Thyroid gland (tissue), 4 donors: ENCODE measurements around the gene DOK4. TPM values are rescaled to one million over a fixed set of nuclear protein-coding genes. Genes with fewer than 3 reads are reported as not detected.

Experiments
- DNase-seq, 2 donors: peaks; one replicate each; pipeline ENCODE4 v3.0.0-alpha.2; 2019
- H3K27ac ChIP-seq, 3 donors: fragments of 200-600 bp; sonication (generic); 1 replicate in 2 of 3; 2 replicates in 1 of 3; pipeline ENCODE4 v1.5.1; 2016 to 2019; ENCODE audit warnings: mild to moderate bottlenecking in 1 of 3, moderate library complexity in 1 of 3
- H3K27me3 ChIP-seq: fragments of 200-600 bp; sonication (generic); one replicate; pipeline ENCODE4 v1.5.1; 2019
- H3K36me3 ChIP-seq, 2 donors: fragments of 200-600 bp; sonication (generic); one replicate each; pipeline ENCODE4 v1.5.1; 2016 to 2019
- H3K4me1 ChIP-seq, 2 donors: fragments of 200-600 bp; sonication (generic); one replicate each; pipeline ENCODE4 v1.5.1; 2017 to 2019
- H3K4me3 ChIP-seq, 3 donors: fragments of 200-600 bp; sonication (generic); replicated peaks in 1 of 3; 1 replicate in 2 of 3; 2 replicates in 1 of 3; pipeline ENCODE4 v1.5.1; 2016; ENCODE audit warnings: mild to moderate bottlenecking in 1 of 3
- H3K9me3 ChIP-seq: fragments of 200-600 bp; sonication (generic); one replicate; pipeline ENCODE4 v1.5.1; 2017
- POLR2A ChIP-seq, 2 donors: fragments of 450-650 bp; IDR thresholded peaks; one replicate each; pipeline ENCODE4 v1.6.1; 2017; ENCODE audit warnings: antibody characterized with exemption in 2 of 2, mild to moderate bottlenecking in 2 of 2, moderate library complexity in 1 of 2
- WGBS, 2 donors: methylation state at CpG; one replicate each; pipeline ENCODE4 v1.1.5; 2017; 5-methylcytosine and 5-hydroxymethylcytosine counted together
- intact Hi-C: fragments of 100-400 bp; cut with DNase I; formaldehyde crosslinking; loops from one replicate; pipeline ENCODE4 v1.15.1; 2023
- total RNA-seq, 4 donors: library from RNA; depleted of rRNA; stranded (reverse); fragments of >200 nt; gene quantifications; one replicate each; pipeline ENCODE4 v1.2.3, GENCODE V29; 2016
- TF ChIP-seq, protein P1 (sequence below), 6 experiments: fragments of 200-600 bp in 3 of 6; fragments of 450-650 bp in 3 of 6; sonication (generic) in 3 of 6; IDR thresholded peaks; one replicate each; pipeline ENCODE4 v1.5.1; 2016 to 2019; ENCODE audit warnings: antibody characterized with exemption in 6 of 6, mild to moderate bottlenecking in 2 of 6, inconsistent platforms in 1 of 6, moderate library complexity in 1 of 6

The DOK4 gene
- total RNA-seq, 4 donors from 2014 or later = 9.1 to 27.3 (median 13.3) TPM

DNA sequence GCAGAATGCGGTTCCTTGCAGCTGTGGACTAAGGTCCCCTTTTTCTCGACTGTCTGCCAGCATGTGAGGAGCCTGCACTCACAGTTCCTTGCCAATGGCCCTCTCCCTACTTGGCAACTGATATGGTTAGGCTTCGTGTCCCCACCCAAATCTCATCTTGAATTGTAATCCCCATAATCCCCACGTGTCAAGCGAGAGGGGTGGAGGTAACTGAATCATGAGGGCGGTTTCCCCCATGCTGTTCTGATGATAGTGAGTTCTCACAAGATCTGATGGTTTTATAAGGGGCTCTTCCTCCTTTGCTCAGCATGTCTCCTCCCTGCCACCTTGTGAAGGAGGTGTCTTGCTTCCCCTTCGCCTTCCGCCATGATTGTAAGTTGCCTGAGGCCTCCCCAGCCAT is 59.0 kb downstream of the DOK4 start:
- DNase-seq = no peak
- Histone ChIP-seq H3K36me3 (peaks cover 23 to 45% of the 10 kb centered on the region in 2 donors), H3K4me3 (no peak overlapping the region), H3K27ac (no peak overlapping the region), H3K27me3 (no peaks in the 10 kb centered on the region), H3K9me3 (no peaks in the 10 kb centered on the region), H3K4me1 (peaks cover 0 to 16% of the 10 kb centered on the region in 2 donors)
- WGBS, 2 donors = 85 to 88% methylated on average over 8 of the region's 8 CpGs
- intact Hi-C loops = no loop called here
- TF ChIP-seq, protein P1, sequence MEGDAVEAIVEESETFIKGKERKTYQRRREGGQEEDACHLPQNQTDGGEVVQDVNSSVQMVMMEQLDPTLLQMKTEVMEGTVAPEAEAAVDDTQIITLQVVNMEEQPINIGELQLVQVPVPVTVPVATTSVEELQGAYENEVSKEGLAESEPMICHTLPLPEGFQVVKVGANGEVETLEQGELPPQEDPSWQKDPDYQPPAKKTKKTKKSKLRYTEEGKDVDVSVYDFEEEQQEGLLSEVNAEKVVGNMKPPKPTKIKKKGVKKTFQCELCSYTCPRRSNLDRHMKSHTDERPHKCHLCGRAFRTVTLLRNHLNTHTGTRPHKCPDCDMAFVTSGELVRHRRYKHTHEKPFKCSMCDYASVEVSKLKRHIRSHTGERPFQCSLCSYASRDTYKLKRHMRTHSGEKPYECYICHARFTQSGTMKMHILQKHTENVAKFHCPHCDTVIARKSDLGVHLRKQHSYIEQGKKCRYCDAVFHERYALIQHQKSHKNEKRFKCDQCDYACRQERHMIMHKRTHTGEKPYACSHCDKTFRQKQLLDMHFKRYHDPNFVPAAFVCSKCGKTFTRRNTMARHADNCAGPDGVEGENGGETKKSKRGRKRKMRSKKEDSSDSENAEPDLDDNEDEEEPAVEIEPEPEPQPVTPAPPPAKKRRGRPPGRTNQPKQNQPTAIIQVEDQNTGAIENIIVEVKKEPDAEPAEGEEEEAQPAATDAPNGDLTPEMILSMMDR (IDR thresholded peaks at IDR 0.05) = no peak

DNA sequence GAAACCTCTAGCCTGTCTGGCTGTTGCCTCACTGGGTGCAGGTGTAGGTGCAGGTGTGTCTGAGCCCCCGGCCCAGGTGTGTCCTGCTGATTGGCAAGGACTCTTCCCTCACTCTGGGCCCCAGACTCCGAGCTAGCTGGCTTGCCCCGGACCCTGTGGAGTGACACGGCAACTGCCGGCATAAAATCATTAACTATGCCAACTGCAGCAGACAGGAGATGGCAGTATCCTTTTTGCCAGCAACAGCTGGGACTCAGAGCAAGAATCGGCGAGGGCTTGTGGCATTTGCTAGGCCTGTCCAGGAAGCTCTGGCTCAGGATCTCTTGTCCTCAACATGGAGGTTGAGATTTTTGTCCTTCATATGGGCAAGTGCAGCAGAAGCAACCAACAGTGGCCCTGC is 59.9 kb downstream of the DOK4 start:
- Histone ChIP-seq H3K4me1 (peaks cover 0 to 22% of the 10 kb centered on the region in 2 donors), H3K36me3 (peaks cover 17 to 36% of the 10 kb centered on the region in 2 donors), H3K9me3 (no peaks in the 10 kb centered on the region), H3K27me3 (no peaks in the 10 kb centered on the region), H3K27ac (no peak overlapping the region), H3K4me3 (no peak overlapping the region)
- 83 to 91% methylated on average over 7 of the region's 7 CpGs for WGBS, 2 donors
- DNase-seq = no peak
- no peak for TF ChIP-seq POLR2A (IDR thresholded peaks at IDR 0.05)
- TF ChIP-seq, protein P1 (IDR thresholded peaks at IDR 0.05) = no peak
- intact Hi-C loops = no loop called here

DNA sequence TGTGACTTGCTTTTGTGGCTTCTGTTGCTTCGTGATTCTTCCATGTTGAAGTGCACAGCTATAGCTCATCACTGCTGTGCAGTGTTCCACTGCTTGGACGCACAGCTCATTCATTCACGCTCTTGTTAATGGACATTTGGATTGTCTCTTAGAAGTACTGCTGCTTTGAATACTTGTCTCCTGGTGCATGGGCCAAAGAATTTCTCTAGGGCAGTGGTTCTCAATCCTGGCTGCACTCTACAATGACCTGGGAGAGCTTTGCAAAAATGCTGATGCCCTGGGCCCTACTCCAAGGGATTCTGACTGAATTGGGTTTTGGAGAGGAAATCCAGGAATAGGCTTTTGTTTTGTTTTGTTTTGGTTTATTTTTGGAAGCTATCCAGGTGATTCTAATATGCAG is 61.7 kb downstream of the DOK4 start:
- Histone ChIP-seq H3K27me3 (no peaks in the 10 kb centered on the region), H3K9me3 (no peaks in the 10 kb centered on the region), H3K4me3 (no peak overlapping the region), H3K36me3 (peaks cover 0 to 19% of the 10 kb centered on the region in 2 donors), H3K27ac (no peak overlapping the region), H3K4me1 (peaks cover 0 to 22% of the 10 kb centered on the region in 2 donors)
- DNase-seq = peak in 1 of 2 donors; percentile 40
- TF ChIP-seq POLR2A (IDR thresholded peaks at IDR 0.05) = no peak
- TF ChIP-seq, protein P1 (IDR thresholded peaks at IDR 0.05) = no peak
- 21 to 59% methylated on average over 3 of the region's 3 CpGs for WGBS, 2 donors
- intact Hi-C loops = no loop called here

DNA sequence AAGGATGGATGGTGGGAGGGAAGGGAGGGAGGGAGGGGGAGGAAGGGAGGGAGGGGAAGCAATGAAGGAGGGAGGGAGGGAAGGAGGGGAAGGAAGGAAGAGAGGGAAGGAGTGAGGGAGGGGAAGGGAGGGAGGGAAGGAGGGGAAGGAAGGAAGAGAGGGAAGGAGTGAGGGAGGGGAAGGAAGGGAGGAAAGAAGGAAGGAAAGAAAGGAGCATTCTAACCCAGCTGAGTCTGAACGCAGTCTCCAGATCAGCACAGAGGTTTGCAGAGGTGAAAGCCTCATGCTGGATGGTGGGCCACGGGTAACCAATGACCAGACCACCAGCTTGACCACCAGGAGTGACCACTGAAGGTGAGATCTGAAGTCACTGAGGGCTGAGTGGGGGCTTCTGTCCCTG is 63.1 kb downstream of the DOK4 start:
- H3K4me3 ChIP-seq = no peak overlapping the region
- 83 to 84% methylated on average over 2 of the region's 2 CpGs for WGBS, 2 donors
- intact Hi-C loops = no loop called here

More for the DNA sequence above, 63.1 kb downstream of the DOK4 start:
- no peak for DNase-seq
- TF ChIP-seq, protein P1 (IDR thresholded peaks at IDR 0.05) = no peak
- no peak for TF ChIP-seq POLR2A (IDR thresholded peaks at IDR 0.05)
- Histone ChIP-seq H3K27ac (no peak overlapping the region), H3K4me1 (peaks cover 3 to 28% of the 10 kb centered on the region in 2 donors), H3K36me3 (peaks cover 0 to 8% of the 10 kb centered on the region in 2 donors), H3K9me3 (no peaks in the 10 kb centered on the region), H3K27me3 (no peaks in the 10 kb centered on the region)
